Measurements from ENCODE around the gene PDLIM4.

PDLIM4 gene

GRCh38 chr5:132293066-132293991 lies 35.8 kb downstream of the PDLIM4 start:
- peak; percentile 91 for DNase-seq

- DNase-seq, result peak; percentile 86
Measured at GRCh38 chr5:132293992-132294727, 36.7 kb downstream of the PDLIM4 start, which contains the start of gene SLC22A4. SLC22A4 (plus strand) TSS chr5:132294394; CDS start chr5:132294617, 223 bp downstream.

GRCh38 chr5:132294728-132295504 lies 37.4 kb downstream of the PDLIM4 start:
- DNase-seq, result no peak

- DNase-seq, result no peak
Measured at GRCh38 chr5:132295505-132296411, 38.3 kb downstream of the PDLIM4 start.

GRCh38 chr5:132296412-132297016 lies 39.0 kb downstream of the PDLIM4 start:
- DNase-seq, result no peak

GRCh38 chr5:132297211-132297940 lies 39.9 kb downstream of the PDLIM4 start:
- no peak for DNase-seq

GRCh38 chr5:132298298-132299212 lies 41.1 kb downstream of the PDLIM4 start:
- no peak for DNase-seq

GRCh38 chr5:132299917-132300316 lies 42.4 kb downstream of the PDLIM4 start:
- DNase-seq, result no peak

GRCh38 chr5:132300577-132301343 lies 43.3 kb downstream of the PDLIM4 start:
- no peak for DNase-seq

GRCh38 chr5:132301344-132302271 lies 44.1 kb downstream of the PDLIM4 start:
- DNase-seq, result no peak

GRCh38 chr5:132302413-132302812 lies 44.9 kb downstream of the PDLIM4 start:
- DNase-seq, result no peak

- DNase-seq, result no peak
Measured at GRCh38 chr5:132303589-132303988, 46.1 kb downstream of the PDLIM4 start.

- no peak for DNase-seq
Measured at GRCh38 chr5:132305420-132305819, 47.9 kb downstream of the PDLIM4 start.

- no peak for DNase-seq
Measured at GRCh38 chr5:132308701-132309100, 51.2 kb downstream of the PDLIM4 start.

GRCh38 chr5:132309679-132310078 lies 52.2 kb downstream of the PDLIM4 start:
- no peak for DNase-seq

GRCh38 chr5:132310141-132310834 lies 52.8 kb downstream of the PDLIM4 start:
- DNase-seq, result no peak

GRCh38 chr5:132313366-132313765 lies 55.9 kb downstream of the PDLIM4 start:
- DNase-seq, result no peak

Measured in NCI-H446 treated with DMSO at 0.1 percent for 48 hours (cell line).